Measurements from ENCODE around the gene CBL. TPM values are rescaled to one million over a fixed set of nuclear protein-coding genes. Genes with fewer than 3 reads are reported as not detected.

The CBL gene
- total RNA-seq, 1 donor from 2014 or later = 22.5 TPM

DNA sequence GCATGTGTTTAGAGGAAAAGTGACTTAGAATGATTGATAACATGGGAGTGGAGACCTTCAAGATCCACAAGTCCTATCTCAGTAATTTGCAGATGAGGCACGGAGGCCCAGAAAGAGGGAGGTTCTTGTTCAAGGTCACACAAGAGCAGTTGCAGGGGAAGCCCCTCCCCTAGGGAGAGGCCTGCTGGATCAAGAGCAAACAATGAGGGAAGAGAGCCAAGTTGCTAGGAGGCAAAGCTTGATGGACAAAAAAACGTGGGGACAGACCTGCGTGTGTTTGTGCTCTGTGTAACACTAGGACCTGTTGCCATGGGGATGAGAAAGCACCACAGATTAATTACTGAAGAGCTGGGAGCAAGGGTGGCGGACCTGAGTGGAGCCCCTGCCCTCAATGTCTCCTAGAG is 146.7 kb downstream of the CBL start:
- DNase-seq (ENCODE audit: low read depth) = no peak
- Histone ChIP-seq H3K36me3 (ENCODE audit: control insufficient read depth, insufficient read depth, low read length) (no peaks in the 10 kb centered on the region), H3K27me3 (ENCODE audit: control insufficient read depth, insufficient read depth, low read length) (peaks cover 5% of the 10 kb centered on the region), H3K4me3 (ENCODE audit: low read depth, low read length) (no peak overlapping the region)
- TF ChIP-seq, protein P1, sequence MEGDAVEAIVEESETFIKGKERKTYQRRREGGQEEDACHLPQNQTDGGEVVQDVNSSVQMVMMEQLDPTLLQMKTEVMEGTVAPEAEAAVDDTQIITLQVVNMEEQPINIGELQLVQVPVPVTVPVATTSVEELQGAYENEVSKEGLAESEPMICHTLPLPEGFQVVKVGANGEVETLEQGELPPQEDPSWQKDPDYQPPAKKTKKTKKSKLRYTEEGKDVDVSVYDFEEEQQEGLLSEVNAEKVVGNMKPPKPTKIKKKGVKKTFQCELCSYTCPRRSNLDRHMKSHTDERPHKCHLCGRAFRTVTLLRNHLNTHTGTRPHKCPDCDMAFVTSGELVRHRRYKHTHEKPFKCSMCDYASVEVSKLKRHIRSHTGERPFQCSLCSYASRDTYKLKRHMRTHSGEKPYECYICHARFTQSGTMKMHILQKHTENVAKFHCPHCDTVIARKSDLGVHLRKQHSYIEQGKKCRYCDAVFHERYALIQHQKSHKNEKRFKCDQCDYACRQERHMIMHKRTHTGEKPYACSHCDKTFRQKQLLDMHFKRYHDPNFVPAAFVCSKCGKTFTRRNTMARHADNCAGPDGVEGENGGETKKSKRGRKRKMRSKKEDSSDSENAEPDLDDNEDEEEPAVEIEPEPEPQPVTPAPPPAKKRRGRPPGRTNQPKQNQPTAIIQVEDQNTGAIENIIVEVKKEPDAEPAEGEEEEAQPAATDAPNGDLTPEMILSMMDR (IDR thresholded peaks at IDR 0.05; ENCODE audit: insufficient read depth, low read length, poor library complexity, severe bottlenecking) = no peak

DNA sequence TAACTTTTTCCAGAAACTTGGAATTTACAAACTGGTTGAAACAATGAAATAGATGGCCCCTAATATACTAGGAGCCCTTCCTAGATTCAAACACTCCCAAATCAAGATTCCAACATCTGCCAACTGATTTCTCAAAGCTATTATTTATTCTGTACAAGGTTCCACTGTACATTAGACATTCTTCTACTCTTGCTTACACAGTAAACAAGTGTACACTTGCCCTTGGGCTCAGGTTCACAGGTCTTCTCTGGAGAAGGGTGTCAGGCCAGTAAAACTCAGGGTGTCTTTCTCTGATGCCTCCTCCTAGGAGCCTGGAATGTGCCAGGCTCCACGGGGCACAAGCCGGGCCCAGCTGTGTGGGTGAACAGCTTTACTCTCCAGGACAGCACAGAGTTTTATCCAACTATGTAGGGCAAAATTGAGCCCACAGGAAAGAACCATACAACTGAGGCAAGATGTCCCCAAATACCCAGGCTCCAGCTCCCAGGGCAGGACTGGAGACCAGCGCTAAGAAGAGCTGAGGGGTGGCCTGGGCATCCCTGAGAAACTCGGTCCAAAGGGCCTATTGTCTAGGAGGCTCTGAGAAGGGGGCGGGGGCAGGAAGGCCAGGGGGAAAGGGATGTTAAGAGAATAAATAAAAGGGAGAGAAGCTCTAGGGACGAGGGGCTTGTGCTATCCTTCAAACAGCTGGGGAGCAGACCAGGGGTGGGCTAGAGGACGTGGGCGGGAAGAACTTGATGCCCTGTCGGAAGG is 149.1 kb downstream of the CBL start:
- no peak for DNase-seq (ENCODE audit: low read depth)
- Histone ChIP-seq H3K36me3 (ENCODE audit: control insufficient read depth, insufficient read depth, low read length) (no peaks in the 10 kb centered on the region), H3K27me3 (ENCODE audit: control insufficient read depth, insufficient read depth, low read length) (peaks cover 2% of the 10 kb centered on the region), H3K4me3 (ENCODE audit: low read depth, low read length) (no peak overlapping the region)
- TF ChIP-seq, protein P1 (IDR thresholded peaks at IDR 0.05; ENCODE audit: insufficient read depth, low read length, poor library complexity, severe bottlenecking) = no peak

DNA sequence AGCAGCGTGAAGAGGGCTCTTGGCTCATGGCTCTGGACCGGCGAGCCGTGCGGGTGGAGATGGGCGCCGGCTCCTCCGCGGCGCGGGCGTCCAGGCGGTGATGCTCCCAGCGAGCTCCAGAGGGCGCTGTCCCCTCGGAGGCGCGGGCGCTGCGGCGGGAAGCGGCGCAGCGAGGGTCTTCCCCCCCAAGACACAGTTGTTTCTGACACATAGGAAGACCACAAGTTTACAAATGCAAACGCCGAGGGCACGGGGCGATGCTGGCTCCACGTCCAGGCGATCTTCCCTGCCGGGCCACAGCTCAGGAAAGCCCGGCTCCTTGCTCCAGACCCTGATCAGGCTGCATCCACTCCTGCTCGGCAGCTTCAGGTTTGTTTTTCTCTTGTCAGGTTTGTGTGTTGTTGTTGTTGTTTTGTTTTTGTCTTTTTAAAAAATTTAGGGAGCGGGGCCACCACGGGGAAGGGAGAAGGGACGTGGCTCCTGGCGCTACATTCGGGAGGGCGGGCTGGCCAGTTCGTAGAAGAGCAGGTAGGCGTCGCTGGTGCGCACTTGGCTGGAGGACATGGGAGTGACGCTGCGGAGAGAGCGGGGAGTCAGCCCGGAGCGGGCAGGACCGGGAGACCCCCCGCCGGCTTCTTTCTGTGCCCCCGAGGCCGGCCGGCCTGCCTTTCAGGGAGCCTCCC is 150.4 kb downstream of the CBL start:
- Histone ChIP-seq H3K27me3 (ENCODE audit: control insufficient read depth, insufficient read depth, low read length) (no peaks in the 10 kb centered on the region), H3K4me3 (ENCODE audit: low read depth, low read length) (peak overlapping the region; percentile 32), H3K36me3 (ENCODE audit: control insufficient read depth, insufficient read depth, low read length) (no peaks in the 10 kb centered on the region)
- TF ChIP-seq, protein P1 (IDR thresholded peaks at IDR 0.05; ENCODE audit: insufficient read depth, low read length, poor library complexity, severe bottlenecking) = peak; percentile 81
- DNase-seq (ENCODE audit: low read depth) = no peak

DNA sequence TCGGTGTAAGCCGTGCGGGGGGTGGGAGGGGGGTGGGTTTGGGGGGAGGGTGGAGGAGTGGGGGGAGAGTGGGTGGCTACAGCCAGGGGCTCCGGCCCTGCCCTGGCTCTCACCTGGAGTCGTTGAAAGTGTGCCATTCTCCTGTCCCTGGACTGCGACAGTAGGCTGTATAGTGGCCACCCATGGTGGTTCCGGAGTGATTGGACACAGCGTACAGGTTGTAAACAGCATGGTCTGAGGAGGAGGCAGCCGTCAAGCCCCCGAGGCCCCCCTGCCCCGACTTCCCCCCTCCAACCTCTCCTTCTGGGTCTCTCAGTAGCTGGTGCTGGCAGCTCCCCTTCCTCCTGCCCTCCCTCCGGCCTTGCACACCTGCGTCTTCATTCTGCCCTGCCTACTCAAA is 150.9 kb downstream of the CBL start:
- H3K4me3 ChIP-seq (ENCODE audit: low read depth, low read length) = peak overlapping the region; percentile 32
- TF ChIP-seq, protein P1 (IDR thresholded peaks at IDR 0.05; ENCODE audit: insufficient read depth, low read length, poor library complexity, severe bottlenecking) = no peak
- no peaks in the 10 kb centered on the region for H3K36me3 ChIP-seq (ENCODE audit: control insufficient read depth, insufficient read depth, low read length)
- no peaks in the 10 kb centered on the region for H3K27me3 ChIP-seq (ENCODE audit: control insufficient read depth, insufficient read depth, low read length)
- DNase-seq (ENCODE audit: low read depth) = no peak

Other genes starting within 250 kb of the CBL start
- gene FOXR1, start 234.6 kb upstream of the CBL start, total RNA-seq = not detected in 2 replicates
- 25.4 and 29.8 TPM in 2 replicates for gene CENATAC, start 208.2 kb upstream of the CBL start, total RNA-seq
- gene RPS25, start 188.0 kb upstream of the CBL start, total RNA-seq = 1,597 and 2,068 TPM in 2 replicates
- 61.2 and 72.6 TPM in 2 replicates for gene TRAPPC4, start 187.6 kb upstream of the CBL start, total RNA-seq
- 20.7 and 27.9 TPM in 2 replicates for gene SLC37A4, start 175.5 kb upstream of the CBL start, total RNA-seq
- gene HYOU1, start 149.1 kb upstream of the CBL start, total RNA-seq = 280 and 303 TPM in 2 replicates
- gene VPS11, start 138.5 kb upstream of the CBL start, total RNA-seq = 30.7 and 39.0 TPM in 2 replicates
- gene HMBS, start 121.5 kb upstream of the CBL start, total RNA-seq = 27.7 and 29.7 TPM in 2 replicates
- 16.4 and 26.6 TPM in 2 replicates for gene DPAGT1, start 104.5 kb upstream of the CBL start, total RNA-seq
- gene C2CD2L, start 99.0 kb upstream of the CBL start, total RNA-seq = 11.8 and 12.7 TPM in 2 replicates
- gene HINFP, start 84.8 kb upstream of the CBL start, total RNA-seq = 25.0 and 28.8 TPM in 2 replicates
- gene ABCG4, start 57.3 kb upstream of the CBL start, total RNA-seq = 0.13 and 0.82 TPM in 2 replicates
- gene NLRX1, start 37.6 kb upstream of the CBL start, total RNA-seq = 10.6 and 15.0 TPM in 2 replicates
- not detected in 2 replicates for gene NHERF4, start 20.9 kb upstream of the CBL start, total RNA-seq
- gene MCAM, start 110.8 kb downstream of the CBL start, total RNA-seq = 563 and 601 TPM in 2 replicates
- 17.8 and 20.5 TPM in 2 replicates for gene RNF26, start 128.2 kb downstream of the CBL start, total RNA-seq
- gene C1QTNF5, start 134.5 kb downstream of the CBL start, total RNA-seq = 2.9 and 6.2 TPM in 2 replicates
- gene MFRP, start 140.4 kb downstream of the CBL start, total RNA-seq = not detected in 2 replicates
- 1.6 and 2.0 TPM in 2 replicates for gene USP2, start 175.4 kb downstream of the CBL start, total RNA-seq
- gene THY1, start 216.8 kb downstream of the CBL start, total RNA-seq = 5.4 and 9.7 TPM in 2 replicates